Measurements from ENCODE around the gene DLG3.

DLG3 gene

DNA sequence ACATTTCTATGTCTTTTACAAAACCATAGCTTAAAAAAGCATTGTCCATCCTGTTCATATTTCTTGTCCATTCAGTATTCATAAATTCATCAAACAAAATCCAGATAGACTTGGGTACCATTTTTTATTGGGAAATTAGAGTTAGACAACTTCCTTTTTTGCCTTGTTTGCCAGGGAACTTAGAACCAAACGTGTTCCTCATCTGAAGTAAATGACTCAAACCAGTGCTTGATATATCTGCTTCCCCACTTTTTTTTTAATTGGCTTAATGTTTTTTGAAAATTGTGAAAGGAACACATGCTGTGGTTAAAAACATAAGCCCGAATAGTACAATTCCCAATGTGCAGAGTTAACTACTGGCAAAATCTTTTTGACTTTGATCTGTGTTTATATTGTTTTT lies 44.2 kb downstream of the DLG3 start:
- Histone ChIP-seq H3K4ac (ENCODE audit: low read depth in 1 of 2, low read length in 2 of 2) (no peak overlapping the region), H2BK5ac (ENCODE audit: low read depth, low read length, poor library complexity, severe bottlenecking) (no peak overlapping the region), H3K18ac (ENCODE audit: low read depth in 1 of 2, low read length in 2 of 2) (no peak overlapping the region), H3K27me3 (ENCODE audit: control insufficient read depth in 1 of 2, insufficient read depth in 1 of 2, low read length in 2 of 2) (peaks cover 0 to 42% of the 10 kb centered on the region in 2 experiments), H4K91ac (ENCODE audit: low read length) (no peak overlapping the region), H3K4me3 (ENCODE audit: insufficient read depth in 1 of 2, low read depth in 1 of 2, low read length in 2 of 2) (no peak overlapping the region), H3K79me1 (replicated peaks; ENCODE audit: low read length, poor library complexity, severe bottlenecking) (no peaks in the 10 kb centered on the region), H3K4me1 (ENCODE audit: control insufficient read depth, insufficient read depth, low read depth, low read length) (no peaks in the 10 kb centered on the region), H2BK120ac (ENCODE audit: low read depth, low read length) (no peak overlapping the region), H3K27ac (ENCODE audit: low read length, poor library complexity, severe bottlenecking) (no peak overlapping the region), H3K9me3 (ENCODE audit: control insufficient read depth, low read length) (no peaks in the 10 kb centered on the region), H3K9ac (ENCODE audit: low read length) (no peak overlapping the region), H2AK5ac (ENCODE audit: low read length, severe bottlenecking) (no peak overlapping the region), H2BK15ac (ENCODE audit: low read depth, poor library complexity, severe bottlenecking) (no peak overlapping the region), H2AFZ (ENCODE audit: low read depth, low read length) (no peak overlapping the region), H3K14ac (ENCODE audit: low read length in 2 of 2) (no peak overlapping the region), H2BK12ac (ENCODE audit: low read length in 2 of 2) (no peak overlapping the region), H3K23ac (ENCODE audit: low read length in 2 of 2) (no peak overlapping the region), H3K36me3 (ENCODE audit: control insufficient read depth in 1 of 2, insufficient read depth in 2 of 2, low read depth in 1 of 2, low read length in 2 of 2) (peaks cover 11 to 12% of the 10 kb centered on the region in 2 experiments), H3K4me2 (ENCODE audit: low read length, poor library complexity, severe bottlenecking) (no peak overlapping the region), H4K8ac (ENCODE audit: low read length) (no peak overlapping the region)
- no peak for DNase-seq
- WGBS, result 100% methylated on average over 1 of the region's 2 CpGs

DNA sequence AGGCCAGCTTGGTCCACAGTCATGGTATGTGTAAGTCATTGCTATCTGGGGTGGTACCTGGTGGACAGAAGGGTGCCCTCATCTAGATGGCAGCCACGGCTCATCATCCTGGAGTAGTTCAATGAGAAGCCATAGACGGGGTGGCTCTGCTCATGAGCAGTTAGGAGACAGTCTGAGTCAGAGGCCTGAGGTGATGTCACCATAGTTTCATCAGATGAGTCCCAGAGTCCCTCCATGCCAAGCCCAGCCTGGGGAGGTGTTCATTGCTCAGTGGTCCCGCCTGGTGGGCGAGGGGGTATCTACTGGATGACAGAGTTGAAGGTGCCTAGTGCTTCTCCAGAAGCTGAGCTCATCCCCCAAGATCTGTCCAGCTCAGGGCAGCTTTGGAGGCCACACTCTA lies 49.8 kb downstream of the DLG3 start:
- no peak overlapping the region for H3K18ac ChIP-seq (ENCODE audit: low read depth in 1 of 2, low read length in 2 of 2)
- H3K9me3 ChIP-seq (ENCODE audit: control insufficient read depth, low read length), result no peaks in the 10 kb centered on the region
- H2BK5ac ChIP-seq (ENCODE audit: low read depth, low read length, poor library complexity, severe bottlenecking), result no peak overlapping the region
- WGBS, result 94% methylated on average over 4 of the region's 4 CpGs
- DNase-seq, result no peak
- no peak overlapping the region for H3K4me3 ChIP-seq (ENCODE audit: insufficient read depth in 1 of 2, low read depth in 1 of 2, low read length in 2 of 2)
- H3K14ac ChIP-seq (ENCODE audit: low read length in 2 of 2), result no peak overlapping the region
- H3K4me2 ChIP-seq (ENCODE audit: low read length, poor library complexity, severe bottlenecking), result no peak overlapping the region
- H2BK15ac ChIP-seq (ENCODE audit: low read depth, poor library complexity, severe bottlenecking), result no peak overlapping the region
- no peak overlapping the region for H3K9ac ChIP-seq (ENCODE audit: low read length)
- no peak overlapping the region for H3K4ac ChIP-seq (ENCODE audit: low read depth in 1 of 2, low read length in 2 of 2)
- no peak overlapping the region for H2BK120ac ChIP-seq (ENCODE audit: low read depth, low read length)
- no peak overlapping the region for H4K8ac ChIP-seq (ENCODE audit: low read length)
- H3K36me3 ChIP-seq (ENCODE audit: control insufficient read depth in 1 of 2, insufficient read depth in 2 of 2, low read depth in 1 of 2, low read length in 2 of 2), result peaks cover 15 to 27% of the 10 kb centered on the region in 2 experiments
- H4K91ac ChIP-seq (ENCODE audit: low read length), result no peak overlapping the region
- no peak overlapping the region for H2BK12ac ChIP-seq (ENCODE audit: low read length in 2 of 2)
- H3K4me1 ChIP-seq (ENCODE audit: control insufficient read depth, insufficient read depth, low read depth, low read length), result no peaks in the 10 kb centered on the region
- H2AK5ac ChIP-seq (ENCODE audit: low read length, severe bottlenecking), result no peak overlapping the region
- no peak overlapping the region for H3K23ac ChIP-seq (ENCODE audit: low read length in 2 of 2)
- H2AFZ ChIP-seq (ENCODE audit: low read depth, low read length), result no peak overlapping the region
- peaks cover 3% of the 10 kb centered on the region for H3K79me1 ChIP-seq (replicated peaks; ENCODE audit: low read length, poor library complexity, severe bottlenecking)
- H3K27ac ChIP-seq (ENCODE audit: low read length, poor library complexity, severe bottlenecking), result no peak overlapping the region
- H3K27me3 ChIP-seq (ENCODE audit: control insufficient read depth in 1 of 2, insufficient read depth in 1 of 2, low read length in 2 of 2), result peaks cover 0 to 36% of the 10 kb centered on the region in 2 experiments

DNA sequence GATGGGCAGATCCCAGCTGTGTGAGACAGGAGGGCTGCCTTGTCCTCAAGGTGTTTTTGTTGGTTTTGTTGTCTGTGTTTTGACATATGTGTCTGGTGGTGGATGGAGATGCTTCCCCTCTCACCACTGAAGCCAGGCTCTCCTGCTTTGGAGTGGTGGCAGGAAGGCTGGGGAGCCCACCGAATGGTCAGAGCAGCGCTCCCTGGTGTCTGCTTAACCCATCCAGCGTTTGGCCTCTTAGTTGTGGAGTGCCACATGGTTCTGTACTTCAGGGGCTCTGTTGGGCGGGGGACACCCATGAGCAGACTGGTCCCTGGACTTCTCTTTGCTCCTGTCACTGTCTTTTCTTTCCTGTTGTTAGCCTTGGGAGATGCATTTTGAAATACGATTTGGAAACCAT lies 51.9 kb downstream of the DLG3 start:
- Histone ChIP-seq H3K14ac (ENCODE audit: low read length in 2 of 2) (no peak overlapping the region), H2BK120ac (ENCODE audit: low read depth, low read length) (no peak overlapping the region), H3K27me3 (ENCODE audit: control insufficient read depth in 1 of 2, insufficient read depth in 1 of 2, low read length in 2 of 2) (peaks cover 0 to 35% of the 10 kb centered on the region in 2 experiments), H3K79me1 (replicated peaks; ENCODE audit: low read length, poor library complexity, severe bottlenecking) (peaks cover 3% of the 10 kb centered on the region), H3K27ac (ENCODE audit: low read length, poor library complexity, severe bottlenecking) (no peak overlapping the region), H4K91ac (ENCODE audit: low read length) (no peak overlapping the region), H2BK15ac (ENCODE audit: low read depth, poor library complexity, severe bottlenecking) (no peak overlapping the region), H3K18ac (ENCODE audit: low read depth in 1 of 2, low read length in 2 of 2) (no peak overlapping the region), H2AK5ac (ENCODE audit: low read length, severe bottlenecking) (no peak overlapping the region), H3K36me3 (ENCODE audit: control insufficient read depth in 1 of 2, insufficient read depth in 2 of 2, low read depth in 1 of 2, low read length in 2 of 2) (peaks cover 26 to 36% of the 10 kb centered on the region in 2 experiments), H2AFZ (ENCODE audit: low read depth, low read length) (no peak overlapping the region), H2BK5ac (ENCODE audit: low read depth, low read length, poor library complexity, severe bottlenecking) (no peak overlapping the region), H3K4me2 (ENCODE audit: low read length, poor library complexity, severe bottlenecking) (no peak overlapping the region), H2BK12ac (ENCODE audit: low read length in 2 of 2) (no peak overlapping the region), H3K4me1 (ENCODE audit: control insufficient read depth, insufficient read depth, low read depth, low read length) (no peaks in the 10 kb centered on the region), H3K23ac (ENCODE audit: low read length in 2 of 2) (no peak overlapping the region), H3K9me3 (ENCODE audit: control insufficient read depth, low read length) (no peaks in the 10 kb centered on the region), H3K4ac (ENCODE audit: low read depth in 1 of 2, low read length in 2 of 2) (no peak overlapping the region), H4K8ac (ENCODE audit: low read length) (no peak overlapping the region), H3K9ac (ENCODE audit: low read length) (no peak overlapping the region), H3K4me3 (ENCODE audit: insufficient read depth in 1 of 2, low read depth in 1 of 2, low read length in 2 of 2) (no peak overlapping the region)
- WGBS, result 98% methylated on average over 4 of the region's 5 CpGs
- no peak for DNase-seq

DNA sequence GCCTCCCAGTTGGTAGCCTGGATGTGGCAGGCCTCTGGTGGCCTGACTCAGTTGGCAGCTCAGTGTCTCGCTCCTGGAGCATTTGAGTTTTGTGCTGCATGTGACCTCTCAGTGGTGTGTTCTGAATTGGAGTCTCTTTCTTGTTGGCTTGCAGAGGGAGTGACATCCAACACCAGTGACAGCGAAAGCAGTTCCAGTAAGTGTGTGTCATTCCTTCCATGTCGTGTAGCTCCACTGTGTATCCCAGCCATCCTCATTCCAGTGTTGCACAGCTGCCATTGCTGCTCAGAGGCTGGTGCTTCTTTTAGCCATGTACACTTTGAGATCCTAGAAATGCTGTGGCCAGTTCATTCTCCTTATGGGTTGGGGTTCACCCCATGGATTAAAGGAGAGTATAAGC lies 52.4 kb downstream of the DLG3 start:
- H2BK15ac ChIP-seq (ENCODE audit: low read depth, poor library complexity, severe bottlenecking), result no peak overlapping the region
- no peak overlapping the region for H2AK5ac ChIP-seq (ENCODE audit: low read length, severe bottlenecking)
- WGBS, result 94% methylated on average over 2 of the region's 3 CpGs
- H3K18ac ChIP-seq (ENCODE audit: low read depth in 1 of 2, low read length in 2 of 2), result no peak overlapping the region
- no peak overlapping the region for H2AFZ ChIP-seq (ENCODE audit: low read depth, low read length)
- H3K14ac ChIP-seq (ENCODE audit: low read length in 2 of 2), result no peak overlapping the region
- H2BK12ac ChIP-seq (ENCODE audit: low read length in 2 of 2), result no peak overlapping the region
- no peak overlapping the region for H4K91ac ChIP-seq (ENCODE audit: low read length)
- H3K36me3 ChIP-seq (ENCODE audit: control insufficient read depth in 1 of 2, insufficient read depth in 2 of 2, low read depth in 1 of 2, low read length in 2 of 2), result peaks cover 27 to 38% of the 10 kb centered on the region in 2 experiments
- DNase-seq, result no peak
- no peak overlapping the region for H4K8ac ChIP-seq (ENCODE audit: low read length)
- H3K4me3 ChIP-seq (ENCODE audit: insufficient read depth in 1 of 2, low read depth in 1 of 2, low read length in 2 of 2), result no peak overlapping the region
- H3K79me1 ChIP-seq (replicated peaks; ENCODE audit: low read length, poor library complexity, severe bottlenecking), result peaks cover 3% of the 10 kb centered on the region
- H3K9ac ChIP-seq (ENCODE audit: low read length), result no peak overlapping the region
- no peaks in the 10 kb centered on the region for H3K9me3 ChIP-seq (ENCODE audit: control insufficient read depth, low read length)
- H3K27me3 ChIP-seq (ENCODE audit: control insufficient read depth in 1 of 2, insufficient read depth in 1 of 2, low read length in 2 of 2), result peaks cover 0 to 38% of the 10 kb centered on the region in 2 experiments
- H3K23ac ChIP-seq (ENCODE audit: low read length in 2 of 2), result no peak overlapping the region
- no peak overlapping the region for H2BK120ac ChIP-seq (ENCODE audit: low read depth, low read length)
- no peaks in the 10 kb centered on the region for H3K4me1 ChIP-seq (ENCODE audit: control insufficient read depth, insufficient read depth, low read depth, low read length)
- H3K4me2 ChIP-seq (ENCODE audit: low read length, poor library complexity, severe bottlenecking), result no peak overlapping the region
- H3K27ac ChIP-seq (ENCODE audit: low read length, poor library complexity, severe bottlenecking), result no peak overlapping the region
- H3K4ac ChIP-seq (ENCODE audit: low read depth in 1 of 2, low read length in 2 of 2), result no peak overlapping the region
- no peak overlapping the region for H2BK5ac ChIP-seq (ENCODE audit: low read depth, low read length, poor library complexity, severe bottlenecking)

Measured in mesenchymal stem cell (in vitro differentiated cells and primary cell).